Peyer's patch (tissue), 4 donors: ENCODE data around the gene XRCC1.

Experiments used
- POLR2A ChIP-seq, 2 donors: fragments of 450-650 bp; IDR thresholded peaks; one replicate each; pipeline ENCODE4 v1.5.1; 2017; ENCODE audit warnings: antibody characterized with exemption in 2 of 2, mild to moderate bottlenecking in 2 of 2, moderate library complexity in 2 of 2
- TF ChIP-seq, protein P1 (sequence below), 6 experiments: fragments of 450-650 bp in 4 of 6; fragments of 200-600 bp in 2 of 6; sonication (generic) in 1 of 6; IDR thresholded peaks; one replicate each; pipeline ENCODE4 v1.5.1; 2017 to 2019; ENCODE audit warnings: antibody characterized with exemption in 6 of 6, mild to moderate bottlenecking in 3 of 6, moderate library complexity in 1 of 6

DNA sequence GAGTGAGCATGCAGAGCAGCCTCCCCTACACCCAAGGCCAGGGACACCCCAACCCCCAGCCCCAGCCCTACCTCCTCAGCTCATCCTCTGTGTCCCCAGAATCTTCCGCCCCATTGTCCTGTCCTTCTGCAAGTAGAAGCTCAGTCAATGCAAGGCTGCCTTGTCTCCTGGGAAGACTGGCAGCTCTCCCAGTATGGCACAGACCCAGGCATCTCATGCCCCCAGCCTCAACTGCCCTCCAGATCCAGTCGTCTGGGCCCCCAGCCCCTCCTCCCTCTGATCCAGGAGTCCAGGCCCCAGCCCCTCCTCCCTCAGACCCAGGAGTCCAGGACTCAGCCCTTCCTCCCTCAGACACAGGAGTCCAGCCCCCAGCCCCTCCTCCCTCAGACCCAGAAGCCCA is 29.3 kb downstream of the XRCC1 start:
- TF ChIP-seq, protein P1, sequence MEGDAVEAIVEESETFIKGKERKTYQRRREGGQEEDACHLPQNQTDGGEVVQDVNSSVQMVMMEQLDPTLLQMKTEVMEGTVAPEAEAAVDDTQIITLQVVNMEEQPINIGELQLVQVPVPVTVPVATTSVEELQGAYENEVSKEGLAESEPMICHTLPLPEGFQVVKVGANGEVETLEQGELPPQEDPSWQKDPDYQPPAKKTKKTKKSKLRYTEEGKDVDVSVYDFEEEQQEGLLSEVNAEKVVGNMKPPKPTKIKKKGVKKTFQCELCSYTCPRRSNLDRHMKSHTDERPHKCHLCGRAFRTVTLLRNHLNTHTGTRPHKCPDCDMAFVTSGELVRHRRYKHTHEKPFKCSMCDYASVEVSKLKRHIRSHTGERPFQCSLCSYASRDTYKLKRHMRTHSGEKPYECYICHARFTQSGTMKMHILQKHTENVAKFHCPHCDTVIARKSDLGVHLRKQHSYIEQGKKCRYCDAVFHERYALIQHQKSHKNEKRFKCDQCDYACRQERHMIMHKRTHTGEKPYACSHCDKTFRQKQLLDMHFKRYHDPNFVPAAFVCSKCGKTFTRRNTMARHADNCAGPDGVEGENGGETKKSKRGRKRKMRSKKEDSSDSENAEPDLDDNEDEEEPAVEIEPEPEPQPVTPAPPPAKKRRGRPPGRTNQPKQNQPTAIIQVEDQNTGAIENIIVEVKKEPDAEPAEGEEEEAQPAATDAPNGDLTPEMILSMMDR (IDR thresholded peaks at IDR 0.05): no peak
- TF ChIP-seq POLR2A (IDR thresholded peaks at IDR 0.05): no peak
